ENCODE results near the gene SLC2A8.

SLC2A8 gene

GRCh38 chr9:127447416-127448111 is 50.6 kb downstream of the SLC2A8 start:
- Histone ChIP-seq H3K4me2 (ENCODE audit: low read length, poor library complexity, severe bottlenecking) (peak overlapping the region; percentile 25), H3K9me3 (ENCODE audit: control insufficient read depth, low read length) (peaks cover 22% of the 10 kb centered on the region), H2BK5ac (ENCODE audit: low read depth, low read length, poor library complexity, severe bottlenecking) (no peak overlapping the region), H3K27me3 (ENCODE audit: control insufficient read depth in 1 of 2, insufficient read depth in 1 of 2, low read length in 2 of 2) (no peaks in the 10 kb centered on the region), H3K14ac (ENCODE audit: low read length in 2 of 2) (no peak overlapping the region), H2AK5ac (ENCODE audit: low read length, severe bottlenecking) (no peak overlapping the region), H3K4me1 (ENCODE audit: control insufficient read depth, insufficient read depth, low read depth, low read length) (peaks cover 11% of the 10 kb centered on the region), H3K79me1 (replicated peaks; ENCODE audit: low read length, poor library complexity, severe bottlenecking) (peaks cover 5% of the 10 kb centered on the region), H3K9ac (ENCODE audit: low read length) (no peak overlapping the region), H4K8ac (ENCODE audit: low read length) (no peak overlapping the region), H3K4me3 (ENCODE audit: insufficient read depth in 1 of 2, low read depth in 1 of 2, low read length in 2 of 2) (no peak overlapping the region), H2AFZ (ENCODE audit: low read depth, low read length) (no peak overlapping the region), H2BK120ac (ENCODE audit: low read depth, low read length) (no peak overlapping the region), H4K91ac (ENCODE audit: low read length) (no peak overlapping the region), H3K4ac (ENCODE audit: low read depth in 1 of 2, low read length in 2 of 2) (no peak overlapping the region), H2BK15ac (ENCODE audit: low read depth, poor library complexity, severe bottlenecking) (no peak overlapping the region), H3K23ac (ENCODE audit: low read length in 2 of 2) (no peak overlapping the region), H3K18ac (ENCODE audit: low read depth in 1 of 2, low read length in 2 of 2) (no peak overlapping the region), H2BK12ac (ENCODE audit: low read length in 2 of 2) (no peak overlapping the region), H3K27ac (ENCODE audit: low read length, poor library complexity, severe bottlenecking) (no peak overlapping the region), H3K36me3 (ENCODE audit: control insufficient read depth in 1 of 2, insufficient read depth in 2 of 2, low read depth in 1 of 2, low read length in 2 of 2) (peaks cover 62 to 74% of the 10 kb centered on the region in 2 experiments)
- WGBS: 86% methylated on average over 6 of the region's 7 CpGs
- no peak for DNase-seq

DNA sequence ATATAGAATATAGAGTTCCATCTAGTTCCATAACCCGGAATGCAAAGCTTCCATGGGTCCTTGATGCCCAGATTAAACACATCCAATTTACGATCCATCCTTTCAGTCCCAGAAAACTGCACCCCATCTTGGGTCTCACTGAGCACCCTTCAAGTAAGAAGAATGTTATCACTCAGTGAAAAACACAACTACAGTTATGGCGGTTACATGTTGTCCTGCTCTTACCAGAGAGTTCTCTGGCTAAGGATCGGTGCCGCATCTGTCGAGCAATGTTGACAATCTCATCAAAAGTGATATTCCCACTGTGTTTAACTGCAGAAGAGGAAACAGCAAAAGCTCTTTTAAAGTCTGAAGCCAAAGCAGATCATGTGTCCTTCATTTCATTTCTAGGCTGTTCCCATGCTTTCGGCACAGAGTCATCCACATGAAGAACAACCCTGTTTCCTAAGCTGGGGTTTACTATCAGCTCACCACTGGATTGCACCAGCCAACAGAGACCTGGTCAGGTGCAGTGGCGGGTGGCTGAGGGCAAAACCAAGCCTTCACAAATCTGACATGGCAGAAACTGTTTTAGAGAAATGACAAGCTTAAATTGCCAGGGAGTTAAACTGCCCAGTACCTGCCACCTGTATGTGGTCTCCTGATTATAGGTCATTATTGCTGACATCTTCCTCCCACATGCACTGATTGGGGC is 51.3 kb downstream of the SLC2A8 start:
- Histone ChIP-seq H2BK5ac (ENCODE audit: low read depth, low read length, poor library complexity, severe bottlenecking) (no peak overlapping the region), H3K18ac (ENCODE audit: low read depth in 1 of 2, low read length in 2 of 2) (no peak overlapping the region), H3K9me3 (ENCODE audit: control insufficient read depth, low read length) (peaks cover 15% of the 10 kb centered on the region), H3K23ac (ENCODE audit: low read length in 2 of 2) (no peak overlapping the region), H3K14ac (ENCODE audit: low read length in 2 of 2) (no peak overlapping the region), H4K8ac (ENCODE audit: low read length) (no peak overlapping the region), H3K4me2 (ENCODE audit: low read length, poor library complexity, severe bottlenecking) (peak overlapping the region; percentile 78), H3K27me3 (ENCODE audit: control insufficient read depth in 1 of 2, insufficient read depth in 1 of 2, low read length in 2 of 2) (no peaks in the 10 kb centered on the region), H2BK12ac (ENCODE audit: low read length in 2 of 2) (no peak overlapping the region), H3K9ac (ENCODE audit: low read length) (peak overlapping the region; percentile 97), H3K27ac (ENCODE audit: low read length, poor library complexity, severe bottlenecking) (peak overlapping the region; percentile 36), H2AK5ac (ENCODE audit: low read length, severe bottlenecking) (no peak overlapping the region), H2BK15ac (ENCODE audit: low read depth, poor library complexity, severe bottlenecking) (no peak overlapping the region), H3K79me1 (replicated peaks; ENCODE audit: low read length, poor library complexity, severe bottlenecking) (peaks cover 5% of the 10 kb centered on the region), H2BK120ac (ENCODE audit: low read depth, low read length) (no peak overlapping the region), H2AFZ (ENCODE audit: low read depth, low read length) (no peak overlapping the region), H4K91ac (ENCODE audit: low read length) (no peak overlapping the region), H3K36me3 (ENCODE audit: control insufficient read depth in 1 of 2, insufficient read depth in 2 of 2, low read depth in 1 of 2, low read length in 2 of 2) (peaks cover 55 to 67% of the 10 kb centered on the region in 2 experiments), H3K4ac (ENCODE audit: low read depth in 1 of 2, low read length in 2 of 2) (no peak overlapping the region), H3K4me3 (ENCODE audit: insufficient read depth in 1 of 2, low read depth in 1 of 2, low read length in 2 of 2) (peak overlapping the region; percentile 27 to 94), H3K4me1 (ENCODE audit: control insufficient read depth, insufficient read depth, low read depth, low read length) (peaks cover 14% of the 10 kb centered on the region)
- no peak for DNase-seq
- 95% methylated on average over 8 of the region's 8 CpGs for WGBS

DNA sequence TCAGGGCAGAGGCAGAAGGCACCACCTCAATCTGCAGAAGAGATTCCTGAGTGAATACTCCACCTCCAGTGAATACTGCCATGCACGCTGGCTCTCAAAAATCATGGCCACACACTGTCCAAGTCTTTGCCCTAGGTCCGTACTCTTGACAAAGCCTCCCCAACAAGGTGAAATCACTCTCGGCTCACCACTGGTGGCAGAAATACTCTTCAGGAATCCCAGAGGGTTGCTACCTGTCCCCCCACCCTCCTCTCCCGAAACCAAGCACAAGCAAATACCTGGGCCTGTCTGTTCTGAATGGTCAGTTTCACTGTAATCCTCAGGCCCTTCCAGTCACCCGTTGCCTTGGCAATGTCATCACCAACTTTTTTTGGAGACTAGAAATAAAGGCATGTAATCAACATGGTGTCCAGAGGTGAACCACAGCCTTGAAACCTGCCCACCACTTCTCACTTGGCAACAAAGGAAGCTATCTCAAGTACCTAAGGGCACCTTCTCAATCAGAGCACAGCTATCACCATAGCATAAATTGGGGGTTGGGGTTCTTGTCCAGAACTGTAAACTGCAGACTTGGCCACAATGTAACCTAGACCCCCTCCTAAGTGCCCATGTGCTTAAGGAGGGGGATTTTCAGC is 52.5 kb downstream of the SLC2A8 start:
- peak overlapping the region; percentile 40 to 94 for H3K4me3 ChIP-seq (ENCODE audit: insufficient read depth in 1 of 2, low read depth in 1 of 2, low read length in 2 of 2)
- H2BK12ac ChIP-seq (ENCODE audit: low read length in 2 of 2): no peak overlapping the region
- H2AFZ ChIP-seq (ENCODE audit: low read depth, low read length): no peak overlapping the region
- H3K27me3 ChIP-seq (ENCODE audit: control insufficient read depth in 1 of 2, insufficient read depth in 1 of 2, low read length in 2 of 2): no peaks in the 10 kb centered on the region
- peak overlapping the region; percentile 11 for H3K27ac ChIP-seq (ENCODE audit: low read length, poor library complexity, severe bottlenecking)
- no peak overlapping the region for H3K18ac ChIP-seq (ENCODE audit: low read depth in 1 of 2, low read length in 2 of 2)
- peaks cover 61 to 63% of the 10 kb centered on the region in 2 experiments for H3K36me3 ChIP-seq (ENCODE audit: control insufficient read depth in 1 of 2, insufficient read depth in 2 of 2, low read depth in 1 of 2, low read length in 2 of 2)
- no peak for DNase-seq
- no peak overlapping the region for H3K4ac ChIP-seq (ENCODE audit: low read depth in 1 of 2, low read length in 2 of 2)
- H2BK120ac ChIP-seq (ENCODE audit: low read depth, low read length): no peak overlapping the region
- peak overlapping the region; percentile 78 for H3K4me2 ChIP-seq (ENCODE audit: low read length, poor library complexity, severe bottlenecking)
- H2AK5ac ChIP-seq (ENCODE audit: low read length, severe bottlenecking): no peak overlapping the region
- H4K91ac ChIP-seq (ENCODE audit: low read length): no peak overlapping the region
- no peak overlapping the region for H2BK5ac ChIP-seq (ENCODE audit: low read depth, low read length, poor library complexity, severe bottlenecking)
- H3K4me1 ChIP-seq (ENCODE audit: control insufficient read depth, insufficient read depth, low read depth, low read length): peaks cover 14% of the 10 kb centered on the region
- H3K14ac ChIP-seq (ENCODE audit: low read length in 2 of 2): no peak overlapping the region
- H3K9ac ChIP-seq (ENCODE audit: low read length): peak overlapping the region; percentile 97
- no peak overlapping the region for H4K8ac ChIP-seq (ENCODE audit: low read length)
- peaks cover 8% of the 10 kb centered on the region for H3K9me3 ChIP-seq (ENCODE audit: control insufficient read depth, low read length)
- H2BK15ac ChIP-seq (ENCODE audit: low read depth, poor library complexity, severe bottlenecking): no peak overlapping the region
- peaks cover 13% of the 10 kb centered on the region for H3K79me1 ChIP-seq (replicated peaks; ENCODE audit: low read length, poor library complexity, severe bottlenecking)
- 57% methylated on average over 5 of the region's 5 CpGs for WGBS
- peak overlapping the region in 1 of 2 experiments; percentile 41 for H3K23ac ChIP-seq (ENCODE audit: low read length in 2 of 2)

DNA sequence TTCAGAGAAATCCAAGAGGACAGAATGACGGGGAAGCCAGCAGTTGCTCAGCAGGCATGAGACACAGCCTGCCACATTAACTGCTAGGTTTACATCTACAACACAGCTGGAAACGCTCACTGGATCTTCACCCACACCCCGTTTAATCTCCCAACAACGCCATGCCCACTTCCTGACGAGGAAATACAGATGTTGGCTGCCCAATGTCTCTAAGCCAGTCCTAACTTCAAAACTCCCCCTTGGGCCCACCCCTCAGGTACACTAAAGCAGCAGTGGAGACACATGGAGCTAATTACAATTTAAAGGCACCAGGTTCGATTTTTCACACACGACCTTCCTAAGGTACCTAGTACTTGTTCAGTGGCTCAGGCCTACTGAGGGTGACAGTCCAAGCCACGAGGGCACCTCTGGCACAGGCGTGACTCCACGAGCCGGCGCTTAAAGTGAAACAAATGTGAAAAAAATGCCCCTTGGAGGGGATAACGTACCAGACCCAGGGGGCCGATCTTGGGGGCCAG is 53.3 kb downstream of the SLC2A8 start:
- Histone ChIP-seq H3K9ac (ENCODE audit: low read length) (peak overlapping the region; percentile 97), H3K4ac (ENCODE audit: low read depth in 1 of 2, low read length in 2 of 2) (no peak overlapping the region), H3K4me1 (ENCODE audit: control insufficient read depth, insufficient read depth, low read depth, low read length) (peaks cover 14% of the 10 kb centered on the region), H3K27ac (ENCODE audit: low read length, poor library complexity, severe bottlenecking) (peak overlapping the region; percentile 82), H3K14ac (ENCODE audit: low read length in 2 of 2) (peak overlapping the region in 1 of 2 experiments; percentile 29), H2AK5ac (ENCODE audit: low read length, severe bottlenecking) (no peak overlapping the region), H2BK12ac (ENCODE audit: low read length in 2 of 2) (no peak overlapping the region), H3K18ac (ENCODE audit: low read depth in 1 of 2, low read length in 2 of 2) (peak overlapping the region; percentile 10 to 86), H4K91ac (ENCODE audit: low read length) (no peak overlapping the region), H3K79me1 (replicated peaks; ENCODE audit: low read length, poor library complexity, severe bottlenecking) (peaks cover 15% of the 10 kb centered on the region), H2BK15ac (ENCODE audit: low read depth, poor library complexity, severe bottlenecking) (no peak overlapping the region), H2BK120ac (ENCODE audit: low read depth, low read length) (no peak overlapping the region), H4K8ac (ENCODE audit: low read length) (no peak overlapping the region), H3K23ac (ENCODE audit: low read length in 2 of 2) (peak overlapping the region in 1 of 2 experiments; percentile 46), H3K27me3 (ENCODE audit: control insufficient read depth in 1 of 2, insufficient read depth in 1 of 2, low read length in 2 of 2) (no peaks in the 10 kb centered on the region), H2AFZ (ENCODE audit: low read depth, low read length) (no peak overlapping the region), H2BK5ac (ENCODE audit: low read depth, low read length, poor library complexity, severe bottlenecking) (no peak overlapping the region), H3K36me3 (ENCODE audit: control insufficient read depth in 1 of 2, insufficient read depth in 2 of 2, low read depth in 1 of 2, low read length in 2 of 2) (peaks cover 58 to 62% of the 10 kb centered on the region in 2 experiments), H3K4me3 (ENCODE audit: insufficient read depth in 1 of 2, low read depth in 1 of 2, low read length in 2 of 2) (peak overlapping the region; percentile 85 to 94), H3K9me3 (ENCODE audit: control insufficient read depth, low read length) (no peaks in the 10 kb centered on the region), H3K4me2 (ENCODE audit: low read length, poor library complexity, severe bottlenecking) (peak overlapping the region; percentile 78)
- DNase-seq: peak; percentile 63
- WGBS: under 1% methylated on average over 14 of the region's 14 CpGs

Data from mesenchymal stem cell (in vitro differentiated cells and primary cell).